ENCODE data around the gene COA1.
A peak's percentile ranks its signal among the peaks of the same experiment; 100 is the strongest.
"Not testable (repeated sequence)": the region's sequence is repeated elsewhere in the genome, so short reads cannot be mapped to it uniquely, and the experiment has no call there.

Gene COA1
- total RNA-seq, result 37.2 to 55.9 (median 41.8) reads per million in 3 donors

GRCh38 chr7:43729214-43729923 lies at the start of gene COA1:
Gene COA1 (minus strand): TSS chr7:43729523. CDS start chr7:43648614, 80,909 bp downstream.
- no peaks in the 10 kb centered on the region for H3K9me3 ChIP-seq (ENCODE audit: control insufficient read depth, low read length)
- no peaks in the 10 kb centered on the region for H3K36me3 ChIP-seq (ENCODE audit: control insufficient read depth, insufficient read depth, low read length)
- H3K27ac ChIP-seq (ENCODE audit: insufficient read depth, low read length, poor library complexity, severe bottlenecking), result peak within 1 kb of the TSS; percentile 80
- H3K4me1 ChIP-seq (ENCODE audit: control insufficient read depth, insufficient read depth, low read length, poor library complexity, severe bottlenecking), result peaks cover 8% of the 10 kb centered on the region
- H3K27me3 ChIP-seq (replicated peaks; ENCODE audit: control insufficient read depth, insufficient read depth, low read length, poor library complexity, severe bottlenecking), result no peaks in the 10 kb centered on the region
- peak within 1 kb of the TSS; percentile 98 for H3K4me3 ChIP-seq (ENCODE audit: insufficient read depth, low read depth, low read length, poor library complexity, severe bottlenecking)
- peak; percentile 61 to 73 (median 64) for DNase-seq

- not testable (repeated sequence) for DNase-seq; H3K36me3 ChIP-seq (ENCODE audit: control insufficient read depth, insufficient read depth, low read length); H3K27ac ChIP-seq (ENCODE audit: insufficient read depth, low read length, poor library complexity, severe bottlenecking); H3K9me3 ChIP-seq (ENCODE audit: control insufficient read depth, low read length); H3K27me3 ChIP-seq (replicated peaks; ENCODE audit: control insufficient read depth, insufficient read depth, low read length, poor library complexity, severe bottlenecking); H3K4me3 ChIP-seq (ENCODE audit: insufficient read depth, low read depth, low read length, poor library complexity, severe bottlenecking); H3K4me1 ChIP-seq (ENCODE audit: control insufficient read depth, insufficient read depth, low read length, poor library complexity, severe bottlenecking)
Observed at GRCh38 chr7:43778293-43779044, 49.1 kb upstream of the COA1 start.

GRCh38 chr7:43775255-43775654 lies 45.9 kb upstream of the COA1 start:
- not testable (repeated sequence) for H3K36me3 ChIP-seq (ENCODE audit: control insufficient read depth, insufficient read depth, low read length); H3K9me3 ChIP-seq (ENCODE audit: control insufficient read depth, low read length); H3K27me3 ChIP-seq (replicated peaks; ENCODE audit: control insufficient read depth, insufficient read depth, low read length, poor library complexity, severe bottlenecking); H3K27ac ChIP-seq (ENCODE audit: insufficient read depth, low read length, poor library complexity, severe bottlenecking); H3K4me1 ChIP-seq (ENCODE audit: control insufficient read depth, insufficient read depth, low read length, poor library complexity, severe bottlenecking); H3K4me3 ChIP-seq (ENCODE audit: insufficient read depth, low read depth, low read length, poor library complexity, severe bottlenecking); DNase-seq

GRCh38 chr7:43773268-43773667 lies 43.9 kb upstream of the COA1 start:
- not testable (repeated sequence) for H3K9me3 ChIP-seq (ENCODE audit: control insufficient read depth, low read length); H3K36me3 ChIP-seq (ENCODE audit: control insufficient read depth, insufficient read depth, low read length); H3K27ac ChIP-seq (ENCODE audit: insufficient read depth, low read length, poor library complexity, severe bottlenecking); H3K4me1 ChIP-seq (ENCODE audit: control insufficient read depth, insufficient read depth, low read length, poor library complexity, severe bottlenecking); DNase-seq; H3K4me3 ChIP-seq (ENCODE audit: insufficient read depth, low read depth, low read length, poor library complexity, severe bottlenecking); H3K27me3 ChIP-seq (replicated peaks; ENCODE audit: control insufficient read depth, insufficient read depth, low read length, poor library complexity, severe bottlenecking)

GRCh38 chr7:43771573-43771972 lies 42.2 kb upstream of the COA1 start:
- Histone ChIP-seq H3K4me3 (ENCODE audit: insufficient read depth, low read depth, low read length, poor library complexity, severe bottlenecking) (no peak overlapping the region), H3K36me3 (ENCODE audit: control insufficient read depth, insufficient read depth, low read length) (no peaks in the 10 kb centered on the region), H3K27me3 (replicated peaks; ENCODE audit: control insufficient read depth, insufficient read depth, low read length, poor library complexity, severe bottlenecking) (no peaks in the 10 kb centered on the region), H3K9me3 (ENCODE audit: control insufficient read depth, low read length) (no peaks in the 10 kb centered on the region), H3K4me1 (ENCODE audit: control insufficient read depth, insufficient read depth, low read length, poor library complexity, severe bottlenecking) (no peaks in the 10 kb centered on the region), H3K27ac (ENCODE audit: insufficient read depth, low read length, poor library complexity, severe bottlenecking) (no peak overlapping the region)
- DNase-seq, result no peak

GRCh38 chr7:43771128-43771527 lies 41.8 kb upstream of the COA1 start:
- DNase-seq, result no peak
- Histone ChIP-seq H3K36me3 (ENCODE audit: control insufficient read depth, insufficient read depth, low read length) (no peaks in the 10 kb centered on the region), H3K27ac (ENCODE audit: insufficient read depth, low read length, poor library complexity, severe bottlenecking) (no peak overlapping the region), H3K4me1 (ENCODE audit: control insufficient read depth, insufficient read depth, low read length, poor library complexity, severe bottlenecking) (no peaks in the 10 kb centered on the region), H3K27me3 (replicated peaks; ENCODE audit: control insufficient read depth, insufficient read depth, low read length, poor library complexity, severe bottlenecking) (no peaks in the 10 kb centered on the region), H3K9me3 (ENCODE audit: control insufficient read depth, low read length) (no peaks in the 10 kb centered on the region), H3K4me3 (ENCODE audit: insufficient read depth, low read depth, low read length, poor library complexity, severe bottlenecking) (no peak overlapping the region)

- H3K27ac ChIP-seq (ENCODE audit: insufficient read depth, low read length, poor library complexity, severe bottlenecking), result no peak overlapping the region
- no peaks in the 10 kb centered on the region for H3K36me3 ChIP-seq (ENCODE audit: control insufficient read depth, insufficient read depth, low read length)
- no peak for DNase-seq
- H3K27me3 ChIP-seq (replicated peaks; ENCODE audit: control insufficient read depth, insufficient read depth, low read length, poor library complexity, severe bottlenecking), result no peaks in the 10 kb centered on the region
- no peaks in the 10 kb centered on the region for H3K4me1 ChIP-seq (ENCODE audit: control insufficient read depth, insufficient read depth, low read length, poor library complexity, severe bottlenecking)
- no peaks in the 10 kb centered on the region for H3K9me3 ChIP-seq (ENCODE audit: control insufficient read depth, low read length)
- no peak overlapping the region for H3K4me3 ChIP-seq (ENCODE audit: insufficient read depth, low read depth, low read length, poor library complexity, severe bottlenecking)
Observed at GRCh38 chr7:43769791-43770465, 40.6 kb upstream of the COA1 start.

GRCh38 chr7:43769281-43769680 lies 40.0 kb upstream of the COA1 start:
- Histone ChIP-seq H3K27me3 (replicated peaks; ENCODE audit: control insufficient read depth, insufficient read depth, low read length, poor library complexity, severe bottlenecking) (no peaks in the 10 kb centered on the region), H3K36me3 (ENCODE audit: control insufficient read depth, insufficient read depth, low read length) (no peaks in the 10 kb centered on the region), H3K4me1 (ENCODE audit: control insufficient read depth, insufficient read depth, low read length, poor library complexity, severe bottlenecking) (peaks cover 3% of the 10 kb centered on the region), H3K9me3 (ENCODE audit: control insufficient read depth, low read length) (no peaks in the 10 kb centered on the region), H3K27ac (ENCODE audit: insufficient read depth, low read length, poor library complexity, severe bottlenecking) (no peak overlapping the region), H3K4me3 (ENCODE audit: insufficient read depth, low read depth, low read length, poor library complexity, severe bottlenecking) (no peak overlapping the region)
- DNase-seq, result no peak

- H3K4me3 ChIP-seq (ENCODE audit: insufficient read depth, low read depth, low read length, poor library complexity, severe bottlenecking), result no peak overlapping the region
Observed at GRCh38 chr7:43768887-43769272, 39.6 kb upstream of the COA1 start.

More at GRCh38 chr7:43768887-43769272, 39.6 kb upstream of the COA1 start:
- Histone ChIP-seq H3K27me3 (replicated peaks; ENCODE audit: control insufficient read depth, insufficient read depth, low read length, poor library complexity, severe bottlenecking) (no peaks in the 10 kb centered on the region), H3K27ac (ENCODE audit: insufficient read depth, low read length, poor library complexity, severe bottlenecking) (no peak overlapping the region), H3K9me3 (ENCODE audit: control insufficient read depth, low read length) (no peaks in the 10 kb centered on the region), H3K36me3 (ENCODE audit: control insufficient read depth, insufficient read depth, low read length) (no peaks in the 10 kb centered on the region), H3K4me1 (ENCODE audit: control insufficient read depth, insufficient read depth, low read length, poor library complexity, severe bottlenecking) (peaks cover 3% of the 10 kb centered on the region)
- no peak for DNase-seq
